H1 (cell line): ENCODE results near the gene FGGY. TPM values are rescaled to one million over a fixed set of nuclear protein-coding genes. Genes with fewer than 3 reads are reported as not detected.

Source experiments
- ATF2 ChIP-seq: IDR thresholded peaks from 2 replicates; pipeline ENCODE4 v1.6.1; 2012; ENCODE audit warnings: low read length, inconsistent platforms
- BCL11A ChIP-seq, 2 experiments: IDR thresholded peaks; one replicate each; pipeline ENCODE4 v1.6.1; 2011; ENCODE audit warnings: low read depth in 2 of 2, low read length in 2 of 2, mild to moderate bottlenecking in 2 of 2
- CHD7 ChIP-seq: fragments of 300-600 bp; sonication (generic); IDR thresholded peaks from 2 replicates; pipeline ENCODE4 v1.7.1; 2012; ENCODE audit warnings: low read length, moderate library complexity, mild to moderate bottlenecking, inconsistent platforms; ENCODE audit not compliant: insufficient replicate concordance
- GTF2F1 ChIP-seq: IDR thresholded peaks from 2 replicates; pipeline ENCODE4 v1.6.1; 2012; ENCODE audit warnings: low read depth, low read length, improper control_type of control experiment, borderline replicate concordance
- HDAC6 ChIP-seq: IDR thresholded peaks from one replicate; pipeline ENCODE4 v1.7.1; 2012; ENCODE audit warnings: low read depth, mild to moderate bottlenecking, inconsistent platforms, low read length, moderate library complexity
- KDM4A ChIP-seq: IDR thresholded peaks from one replicate; pipeline ENCODE4 v1.7.1; 2012; ENCODE audit warnings: low read depth, mild to moderate bottlenecking, moderate library complexity, low read length, inconsistent platforms; ENCODE audit not compliant: severe bottlenecking
- POLR2A ChIP-seq, 2 experiments: IDR thresholded peaks; 1 replicate in 1 of 2; 2 replicates in 1 of 2; pipeline ENCODE4 v1.6.1; 2011; ENCODE audit warnings: low read depth in 2 of 2, low read length in 2 of 2, mild to moderate bottlenecking in 2 of 2; ENCODE audit errors: control extremely low read depth in 1 of 2
- RFX5 ChIP-seq: IDR thresholded peaks from 2 replicates; pipeline ENCODE4 v1.6.1; 2011; ENCODE audit warnings: low read depth, low read length, improper control_type of control experiment, borderline replicate concordance
- SAP30 ChIP-seq: fragments of 300-600 bp; sonication (generic); IDR thresholded peaks from 2 replicates; pipeline ENCODE4 v1.7.1; 2012; ENCODE audit warnings: low read length, moderate library complexity, mild to moderate bottlenecking, inconsistent platforms; ENCODE audit not compliant: insufficient read depth, insufficient replicate concordance
- ZNF274 ChIP-seq: IDR thresholded peaks from 2 replicates; pipeline ENCODE4 v1.7.0; 2012; ENCODE audit warnings: low read length, borderline replicate concordance; ENCODE audit errors: extremely low read depth
- polyA plus RNA-seq, 7 experiments: library from polyadenylated mRNA; depleted of rRNA in 3 of 7; stranded (reverse) in 5 of 7; unstranded in 2 of 7; fragments of >200 nt in 5 of 7; fragments of 200-250 nt in 2 of 7; gene quantifications; 1 replicate in 5 of 7; 2 replicates in 1 of 7; 4 replicates in 1 of 7; pipeline versions ENCODE4 v1.2.1 to v1.2.3, GENCODE V29; 2011 to 2013; ENCODE audit warnings: missing spikeins in 2 of 7, mixed read lengths in 2 of 7
- total RNA-seq: library from RNA; stranded (reverse); fragmentation: NEBNext Ultra II Directional; extraction: Animal tissue kit (Norgen Biotek cat#: 25700); gene quantifications from 2 replicates; pipeline ENCODE4 v1.2.1, GENCODE V29; 2021

Gene FGGY
- total and polyA plus RNA-seq, 2 of the 8 experiments (the other 6 are each of a cell fraction or from before 2014, with no cell fraction given), result 10.3 to 12.5 TPM

GRCh38 chr1:59605761-59606160 is 308.9 kb downstream of the FGGY start (continued):
- no peak for TF ChIP-seq CHD7
- no peak for TF ChIP-seq RFX5
- no peak for TF ChIP-seq KDM4A
- TF ChIP-seq BCL11A (IDR thresholded peaks at IDR 0.05; ENCODE audit: low read depth in 2 of 2, low read length in 2 of 2), result no peak
- TF ChIP-seq HDAC6, result no peak
- TF ChIP-seq SAP30, result no peak
- TF ChIP-seq POLR2A (IDR thresholded peaks at IDR 0.05; ENCODE audit: control extremely low read depth in 1 of 2, low read depth in 2 of 2, low read length in 2 of 2), result no peak
- TF ChIP-seq ZNF274, result no peak
- no peak for TF ChIP-seq GTF2F1
- TF ChIP-seq ATF2, result no peak
